NCI-H1092 treated with DMSO at 0.1 percent for 48 hours (cell line): ENCODE results near the gene GLTPD2.
A peak's percentile ranks its signal among the peaks of the same experiment; 100 is the strongest.

ENCODE experiments used
- DNase-seq: peaks from one replicate; lab custom pipeline; 2025; lab: John Stamatoyannopoulos, UW

GLTPD2 gene

GRCh38 chr17:4788807-4789700, at the start of gene GLTPD2:
GLTPD2 (plus strand) TSS chr17:4788964; CDS start chr17:4789012, 48 bp downstream.
- peak; percentile 2 for DNase-seq

- no peak for DNase-seq
Observed at GRCh38 chr17:4739122-4740024, 49.4 kb upstream of the GLTPD2 start, which contains the start of the genes CXCL16 and ZMYND15. CXCL16 (minus strand) TSS chr17:4739928; CDS start chr17:4739339, 589 bp downstream. ZMYND15 (plus strand) TSS chr17:4739833; CDS start chr17:4740549, 716 bp downstream.

- DNase-seq, result no peak
Observed at GRCh38 chr17:4740025-4740351, 48.8 kb upstream of the GLTPD2 start.

- DNase-seq, result no peak
Observed at GRCh38 chr17:4740584-4740983, 48.2 kb upstream of the GLTPD2 start.

- no peak for DNase-seq
Observed at GRCh38 chr17:4741544-4741943, 47.2 kb upstream of the GLTPD2 start.

GRCh38 chr17:4742133-4742532, 46.6 kb upstream of the GLTPD2 start:
- no peak for DNase-seq

GRCh38 chr17:4742629-4743028, 46.1 kb upstream of the GLTPD2 start:
- DNase-seq, result no peak

- DNase-seq, result no peak
Observed at GRCh38 chr17:4743216-4743615, 45.5 kb upstream of the GLTPD2 start.

- no peak for DNase-seq
Observed at GRCh38 chr17:4743898-4744297, 44.9 kb upstream of the GLTPD2 start.

GRCh38 chr17:4744999-4745969, 43.5 kb upstream of the GLTPD2 start:
- DNase-seq, result no peak

- DNase-seq, result no peak
Observed at GRCh38 chr17:4747847-4748246, 40.9 kb upstream of the GLTPD2 start.

- DNase-seq, result no peak
Observed at GRCh38 chr17:4748686-4749085, 40.1 kb upstream of the GLTPD2 start.

GRCh38 chr17:4750606-4751005, 38.2 kb upstream of the GLTPD2 start:
- no peak for DNase-seq

GRCh38 chr17:4751932-4752331, 36.8 kb upstream of the GLTPD2 start:
- no peak for DNase-seq

- DNase-seq, result no peak
Observed at GRCh38 chr17:4753392-4753791, 35.4 kb upstream of the GLTPD2 start.

- DNase-seq, result no peak
Observed at GRCh38 chr17:4759776-4760236, 29.0 kb upstream of the GLTPD2 start.

- no peak for DNase-seq
Observed at GRCh38 chr17:4764595-4764994, 24.2 kb upstream of the GLTPD2 start.

- no peak for DNase-seq
Observed at GRCh38 chr17:4766201-4766600, 22.6 kb upstream of the GLTPD2 start.

GRCh38 chr17:4766723-4767122, 22.0 kb upstream of the GLTPD2 start:
- no peak for DNase-seq

GRCh38 chr17:4768298-4768697, 20.5 kb upstream of the GLTPD2 start:
- DNase-seq, result no peak

- DNase-seq, result no peak
Observed at GRCh38 chr17:4769628-4770027, 19.1 kb upstream of the GLTPD2 start.
